Omental fat pad (tissue), 4 donors: ENCODE measurements around the gene QARS1. TPM values are rescaled to one million over a fixed set of nuclear protein-coding genes. Genes with fewer than 3 reads are reported as not detected.

Experiments used
- ATAC-seq: fragments of 150-250 bp; one replicate; pipeline ENCODE4 v1.9.1; 2016; ENCODE audit warnings: mild to moderate bottlenecking, moderate library complexity; ENCODE audit not compliant: low FRiP score
- DNase-seq: peaks from one replicate; pipeline ENCODE4 v3.0.0-alpha.2; 2019; ENCODE audit warnings: low spot score
- CTCF ChIP-seq, 3 donors: fragments of 450-650 bp; IDR thresholded peaks; one replicate each; pipeline ENCODE4 v1.5.1; 2016 to 2017; ENCODE audit warnings: antibody characterized with exemption in 3 of 3, mild to moderate bottlenecking in 3 of 3, moderate library complexity in 2 of 3
- total RNA-seq, 4 donors: library from RNA; depleted of rRNA; stranded (reverse); fragments of >200 nt; gene quantifications; one replicate each; pipeline ENCODE4 v1.1.0, GENCODE V29; 2016

Gene QARS1
- total RNA-seq, 4 donors from 2014 or later = 172 to 204 (median 192) TPM

DNA sequence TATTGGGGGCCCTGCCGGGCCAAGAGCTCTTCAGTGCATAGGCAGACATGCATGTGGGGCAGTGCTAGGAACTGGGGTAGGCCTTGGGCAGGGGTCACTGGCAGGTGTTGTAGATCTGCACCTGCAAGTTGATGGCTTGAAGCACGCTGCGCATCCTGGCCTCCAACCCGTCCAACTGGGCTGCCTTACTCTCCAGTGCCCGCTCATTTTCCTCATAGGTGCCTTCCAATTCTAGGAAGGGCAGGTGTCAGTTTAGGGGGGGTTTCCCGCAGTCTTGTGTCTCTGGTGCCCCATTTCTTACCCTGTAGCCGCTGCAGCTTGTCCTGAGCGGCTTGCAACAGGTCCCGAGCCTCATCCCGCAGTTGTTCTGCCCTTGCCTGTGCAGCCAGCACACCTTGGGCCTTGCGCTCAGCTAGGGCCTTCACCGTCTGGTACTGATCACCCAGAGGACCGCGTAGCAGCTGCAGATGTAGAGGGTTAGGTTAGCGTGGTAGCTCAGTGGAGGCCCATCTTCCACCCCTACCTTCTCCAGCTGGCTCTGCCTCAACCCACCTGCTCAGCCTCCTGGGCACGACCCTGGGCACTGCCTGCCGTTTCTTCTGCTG, 16.7 kb upstream of the QARS1 start:
- TF ChIP-seq CTCF (IDR thresholded peaks at IDR 0.05) = no peak
- no peak for DNase-seq
- no peak for ATAC-seq

DNA sequence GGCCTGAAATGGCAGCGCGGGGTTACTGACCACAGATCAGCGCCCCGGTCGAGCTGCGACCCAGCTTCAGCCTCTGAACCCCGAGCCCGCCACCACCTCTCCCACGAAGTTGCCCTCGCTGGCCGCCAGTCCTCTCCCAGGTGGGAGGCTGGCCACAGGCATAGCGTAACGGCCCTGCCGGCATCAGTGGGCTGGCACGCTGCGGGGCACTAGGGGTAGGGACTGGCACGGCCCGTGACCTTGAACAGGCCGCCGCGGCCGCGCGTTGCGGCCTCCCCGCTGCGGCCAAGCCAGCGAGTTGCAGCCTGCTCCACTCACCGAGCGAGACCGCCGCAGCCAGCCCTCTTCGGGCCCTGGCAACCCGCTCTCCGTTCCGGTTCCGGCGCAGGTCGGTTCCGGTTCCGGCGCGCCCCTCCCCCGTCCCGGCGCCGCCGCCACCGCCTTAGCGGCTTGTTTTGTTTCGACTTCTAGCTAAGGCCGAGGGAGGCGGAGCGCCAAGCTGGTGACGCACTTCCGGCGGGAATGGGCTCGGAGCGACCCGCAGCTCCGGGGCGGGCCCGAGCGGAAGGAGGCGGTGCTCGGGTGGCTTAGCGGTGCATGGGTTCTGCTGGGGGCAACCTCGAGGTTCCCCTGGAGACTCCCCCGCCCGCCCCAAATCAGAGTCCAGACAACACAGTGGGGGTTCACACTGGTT, 16.0 kb upstream of the QARS1 start, which contains the start of gene USP19:
USP19 (minus strand) TSS at position 386 of the 694 bp plus-strand sequence. CDS start 1,678 bp downstream, outside the sequence.
- ATAC-seq = peak; percentile 89
- no peak for TF ChIP-seq CTCF (IDR thresholded peaks at IDR 0.05)
- peak; percentile 88 for DNase-seq

- no peak for ATAC-seq
- DNase-seq = no peak
- no peak for TF ChIP-seq CTCF (IDR thresholded peaks at IDR 0.05)
Measured at GRCh38 chr3:49120096-49120437, 15.5 kb upstream of the QARS1 start.

GRCh38 chr3:49119439-49119838, 14.9 kb upstream of the QARS1 start:
- no peak for ATAC-seq
- TF ChIP-seq CTCF (IDR thresholded peaks at IDR 0.05) = no peak
- no peak for DNase-seq

DNA sequence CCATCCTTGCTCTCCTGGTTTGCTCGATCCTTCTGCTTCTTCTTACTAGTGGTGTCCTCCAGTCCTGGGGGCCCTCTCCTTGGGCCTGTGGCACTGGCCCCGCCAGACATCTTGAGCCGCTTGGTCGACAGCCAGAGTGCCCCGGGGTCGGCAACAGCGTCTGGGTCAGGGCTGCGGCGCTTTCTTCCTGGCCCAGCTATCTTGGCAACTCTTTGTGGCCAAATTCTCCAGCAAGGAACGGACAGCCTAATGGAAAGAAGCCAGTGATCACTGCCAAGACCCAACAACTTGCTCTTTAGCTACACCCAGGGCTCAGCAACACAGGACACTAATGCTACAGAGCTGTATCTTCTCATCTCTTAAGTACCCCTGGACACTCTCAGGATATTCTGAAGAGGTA, 14.5 kb upstream of the QARS1 start:
- ATAC-seq (no peak), DNase-seq (no peak)
- no peak for TF ChIP-seq CTCF (IDR thresholded peaks at IDR 0.05)

DNA sequence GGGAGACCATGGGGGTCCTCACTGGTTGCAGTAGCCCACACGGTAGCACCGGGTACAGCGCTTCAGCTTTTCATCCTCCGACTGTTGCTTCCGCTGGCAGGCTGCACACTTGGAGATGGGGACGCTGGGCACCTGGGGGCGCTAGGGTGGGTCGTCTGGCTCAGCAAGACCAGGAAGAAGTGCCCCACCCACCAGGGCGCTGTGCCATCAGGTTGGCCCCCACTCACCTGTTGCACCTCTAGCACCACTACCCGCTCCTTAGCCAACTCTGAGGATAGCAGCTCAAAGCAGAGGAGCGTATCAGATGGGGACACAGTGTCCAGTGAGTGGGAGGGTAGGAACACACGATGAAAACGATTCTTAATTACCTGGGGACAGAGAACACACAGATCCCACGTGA, 7.7 kb upstream of the QARS1 start:
- ATAC-seq (no peak), DNase-seq (no peak)
- TF ChIP-seq CTCF (IDR thresholded peaks at IDR 0.05) = no peak

DNA sequence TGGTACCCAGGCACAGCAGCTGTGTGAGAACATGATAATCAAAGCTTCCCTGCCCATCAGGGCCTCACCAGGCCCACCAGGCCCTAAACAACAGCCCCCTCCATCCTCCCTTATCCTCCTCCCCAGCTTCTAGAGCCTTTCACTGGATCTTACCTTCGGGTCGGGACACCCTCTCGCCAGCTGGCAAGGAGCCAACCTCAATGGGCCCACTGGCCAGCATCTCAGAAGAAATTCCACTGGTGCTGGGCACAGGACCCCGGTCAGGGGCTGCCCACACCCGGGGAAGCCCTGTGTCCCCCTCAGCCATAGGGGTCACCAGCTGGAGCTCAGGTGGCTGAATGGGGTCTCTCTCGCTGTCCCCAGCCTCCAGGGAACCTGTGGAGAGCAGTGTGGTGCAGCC, 6.8 kb upstream of the QARS1 start:
- no peak for DNase-seq
- no peak for ATAC-seq
- no peak for TF ChIP-seq CTCF (IDR thresholded peaks at IDR 0.05)
